Body of pancreas (tissue), 4 donors: ENCODE measurements around the gene OR9G4. TPM values are rescaled to one million over a fixed set of nuclear protein-coding genes. Genes with fewer than 3 reads are reported as not detected.

Source experiments
- ATAC-seq: fragments of 150-250 bp; one replicate; pipeline ENCODE4 v1.9.1; 2016
- DNase-seq, 4 donors: peaks; one replicate each; pipeline ENCODE4 v3.0.0-alpha.2; 2019
- H3K27ac ChIP-seq, 4 donors: fragments of 200-600 bp; sonication (generic); 1 replicate in 3 of 4; 2 replicates in 1 of 4; pipeline versions ENCODE4 v1.5.1 to v1.6.1; 2016 to 2019; ENCODE audit warnings: mild to moderate bottlenecking in 1 of 4, mixed read lengths in 1 of 4, moderate library complexity in 1 of 4
- H3K27me3 ChIP-seq, 2 donors: fragments of 200-600 bp; sonication (generic); one replicate each; pipeline ENCODE4 v1.6.0; 2016; ENCODE audit warnings: mild to moderate bottlenecking in 1 of 2
- H3K36me3 ChIP-seq, 2 donors: fragments of 200-600 bp; sonication (generic); replicated peaks in 1 of 2; 2 replicates each; pipeline ENCODE4 v1.5.1; 2016; ENCODE audit warnings: low read depth in 2 of 2; ENCODE audit not compliant: insufficient read depth in 1 of 2
- H3K4me1 ChIP-seq: fragments of 200-600 bp; sonication (generic); one replicate; pipeline ENCODE4 v1.6.0; 2016
- H3K4me3 ChIP-seq, 2 donors: fragments of 200-600 bp; sonication (generic); 1 replicate in 1 of 2; 2 replicates in 1 of 2; pipeline ENCODE4 v1.5.1; 2016 to 2019
- H3K9me3 ChIP-seq, 3 donors: fragments of 200-600 bp; sonication (generic); 1 replicate in 2 of 3; 2 replicates in 1 of 3; pipeline ENCODE4 v1.5.1; 2016
- CTCF ChIP-seq, 7 experiments: fragments of 450-650 bp in 4 of 7; fragments of 200-600 bp in 3 of 7; sonication (generic) in 3 of 7; IDR thresholded peaks; one replicate each; pipeline ENCODE4 v1.5.1; 2016 to 2019; ENCODE audit warnings: antibody characterized with exemption in 7 of 7
- POLR2A ChIP-seq, 3 donors: fragments of 450-650 bp; IDR thresholded peaks; one replicate each; pipeline ENCODE4 v1.6.1; 2016; ENCODE audit warnings: antibody characterized with exemption in 3 of 3, mild to moderate bottlenecking in 2 of 3
- WGBS, 2 donors: methylation state at CpG; one replicate each; pipeline ENCODE4 v1.1.5; 2017; 5-methylcytosine and 5-hydroxymethylcytosine counted together
- intact Hi-C: fragments of 100-400 bp; cut with DNase I; formaldehyde crosslinking; loops from one replicate; pipeline ENCODE4 v1.15.1; 2023
- total RNA-seq, 2 donors: library from RNA; depleted of rRNA; stranded (reverse); fragments of >200 nt; gene quantifications; one replicate each; pipeline ENCODE4 v1.1.0, GENCODE V29; 2016

The OR9G4 gene
- total RNA-seq, 2 donors from 2014 or later = not detected

GRCh38 chr11:56751480-56751879 is 3.0 kb upstream of the OR9G4 start:
- no peaks in the 10 kb centered on the region for H3K36me3 ChIP-seq

GRCh38 chr11:56750190-56750589 is 1.7 kb upstream of the OR9G4 start:
- intact Hi-C loops = no loop called here
- WGBS, 2 donors = 77 to 84% methylated on average over 5 of the region's 5 CpGs
- H3K27me3 ChIP-seq = no peaks in the 10 kb centered on the region
- no peak overlapping the region for H3K27ac ChIP-seq
- H3K4me3 ChIP-seq = no peak overlapping the region
- no peaks in the 10 kb centered on the region for H3K36me3 ChIP-seq
- ATAC-seq (no peak), DNase-seq (no peak)
- H3K4me1 ChIP-seq = no peaks in the 10 kb centered on the region
- no peaks in the 10 kb centered on the region for H3K9me3 ChIP-seq
- TF ChIP-seq POLR2A (IDR thresholded peaks at IDR 0.05) (no peak), CTCF (IDR thresholded peaks at IDR 0.05) (no peak)

More at GRCh38 chr11:56751480-56751879, 3.0 kb upstream of the OR9G4 start:
- Histone ChIP-seq H3K27me3 (no peaks in the 10 kb centered on the region), H3K27ac (no peak overlapping the region), H3K4me1 (no peaks in the 10 kb centered on the region), H3K4me3 (no peak overlapping the region), H3K9me3 (no peaks in the 10 kb centered on the region)
- WGBS, 2 donors = 66 to 80% methylated on average over 5 of the region's 5 CpGs
- no peak for TF ChIP-seq CTCF (IDR thresholded peaks at IDR 0.05)
- no peak for TF ChIP-seq POLR2A (IDR thresholded peaks at IDR 0.05)
- intact Hi-C loops = no loop called here
- DNase-seq (no peak), ATAC-seq (no peak)

- no peak for TF ChIP-seq CTCF (IDR thresholded peaks at IDR 0.05)
- TF ChIP-seq POLR2A (IDR thresholded peaks at IDR 0.05) = no peak
- 65 to 66% methylated on average over 4 of the region's 4 CpGs for WGBS, 2 donors
- no peaks in the 10 kb centered on the region for H3K36me3 ChIP-seq
- no peaks in the 10 kb centered on the region for H3K4me1 ChIP-seq
- no peak overlapping the region for H3K27ac ChIP-seq
- H3K4me3 ChIP-seq = no peak overlapping the region
- intact Hi-C loops = no loop called here
- DNase-seq (no peak), ATAC-seq (no peak)
- H3K27me3 ChIP-seq = no peaks in the 10 kb centered on the region
- H3K9me3 ChIP-seq = no peaks in the 10 kb centered on the region
Measured at GRCh38 chr11:56740886-56741285, 7.6 kb downstream of the OR9G4 start.

GRCh38 chr11:56740107-56740506 is 8.4 kb downstream of the OR9G4 start:
- Histone ChIP-seq H3K27me3 (no peaks in the 10 kb centered on the region), H3K27ac (no peak overlapping the region), H3K9me3 (no peaks in the 10 kb centered on the region), H3K4me1 (no peaks in the 10 kb centered on the region), H3K36me3 (no peaks in the 10 kb centered on the region), H3K4me3 (no peak overlapping the region)
- DNase-seq (no peak), ATAC-seq (no peak)
- intact Hi-C loops = no loop called here
- 61% methylated on average over 3 of the region's 3 CpGs for WGBS, 2 donors
- TF ChIP-seq CTCF (IDR thresholded peaks at IDR 0.05) = no peak
- TF ChIP-seq POLR2A (IDR thresholded peaks at IDR 0.05) = no peak

- ATAC-seq (no peak), DNase-seq (no peak)
- Histone ChIP-seq H3K4me3 (no peak overlapping the region), H3K27me3 (no peaks in the 10 kb centered on the region), H3K9me3 (no peaks in the 10 kb centered on the region), H3K4me1 (no peaks in the 10 kb centered on the region), H3K27ac (no peak overlapping the region), H3K36me3 (no peaks in the 10 kb centered on the region)
- TF ChIP-seq POLR2A (IDR thresholded peaks at IDR 0.05) (no peak), CTCF (IDR thresholded peaks at IDR 0.05) (no peak)
- intact Hi-C loops = no loop called here
- WGBS, 2 donors = 52 to 62% methylated on average over 4 of the region's 4 CpGs
Measured at GRCh38 chr11:56720513-56720912, 28.0 kb downstream of the OR9G4 start.
